Right atrium auricular region (tissue), 2 donors: Measurements from ENCODE around the gene HOXA6. TPM values are rescaled to one million over a fixed set of nuclear protein-coding genes. Genes with fewer than 3 reads are reported as not detected.

Experiments
- DNase-seq: peaks from one replicate; pipeline ENCODE4 v3.0.0-alpha.2; 2019; ENCODE audit warnings: low spot score
- H3K27ac ChIP-seq, 2 donors: fragments of 200-600 bp; sonication (generic); 1 replicate in 1 of 2; 2 replicates in 1 of 2; pipeline ENCODE4 v1.5.1; 2016 to 2019
- H3K27me3 ChIP-seq, 2 donors: fragments of 200-600 bp; sonication (generic); one replicate each; pipeline versions ENCODE4 v1.5.1 to v1.6.0; 2017 to 2019
- H3K36me3 ChIP-seq: fragments of 200-600 bp; sonication (generic); one replicate; pipeline ENCODE4 v1.5.1; 2016
- H3K4me1 ChIP-seq, 2 donors: fragments of 200-600 bp; sonication (generic); one replicate each; pipeline versions ENCODE4 v1.5.1 to v1.6.0; 2017 to 2019
- H3K4me3 ChIP-seq, 2 donors: fragments of 200-600 bp; sonication (generic); 1 replicate in 1 of 2; 2 replicates in 1 of 2; pipeline ENCODE4 v1.5.1; 2017 to 2019; ENCODE audit warnings: mild to moderate bottlenecking in 1 of 2, moderate library complexity in 1 of 2
- H3K9me3 ChIP-seq, 2 donors: fragments of 200-600 bp; sonication (generic); one replicate each; pipeline ENCODE4 v1.5.1; 2019
- total RNA-seq, 2 donors: library from RNA; depleted of rRNA; stranded (reverse); fragments of >200 nt; gene quantifications; one replicate each; pipeline ENCODE4 v1.1.0, GENCODE V29; 2016
- TF ChIP-seq, protein P1 (sequence below), 2 donors: fragments of 200-600 bp; sonication (generic); IDR thresholded peaks; one replicate each; pipeline ENCODE4 v1.5.1; 2019; ENCODE audit warnings: antibody characterized with exemption in 2 of 2

HOXA6 gene
- total RNA-seq, 2 donors from 2014 or later, result not detected

DNA sequence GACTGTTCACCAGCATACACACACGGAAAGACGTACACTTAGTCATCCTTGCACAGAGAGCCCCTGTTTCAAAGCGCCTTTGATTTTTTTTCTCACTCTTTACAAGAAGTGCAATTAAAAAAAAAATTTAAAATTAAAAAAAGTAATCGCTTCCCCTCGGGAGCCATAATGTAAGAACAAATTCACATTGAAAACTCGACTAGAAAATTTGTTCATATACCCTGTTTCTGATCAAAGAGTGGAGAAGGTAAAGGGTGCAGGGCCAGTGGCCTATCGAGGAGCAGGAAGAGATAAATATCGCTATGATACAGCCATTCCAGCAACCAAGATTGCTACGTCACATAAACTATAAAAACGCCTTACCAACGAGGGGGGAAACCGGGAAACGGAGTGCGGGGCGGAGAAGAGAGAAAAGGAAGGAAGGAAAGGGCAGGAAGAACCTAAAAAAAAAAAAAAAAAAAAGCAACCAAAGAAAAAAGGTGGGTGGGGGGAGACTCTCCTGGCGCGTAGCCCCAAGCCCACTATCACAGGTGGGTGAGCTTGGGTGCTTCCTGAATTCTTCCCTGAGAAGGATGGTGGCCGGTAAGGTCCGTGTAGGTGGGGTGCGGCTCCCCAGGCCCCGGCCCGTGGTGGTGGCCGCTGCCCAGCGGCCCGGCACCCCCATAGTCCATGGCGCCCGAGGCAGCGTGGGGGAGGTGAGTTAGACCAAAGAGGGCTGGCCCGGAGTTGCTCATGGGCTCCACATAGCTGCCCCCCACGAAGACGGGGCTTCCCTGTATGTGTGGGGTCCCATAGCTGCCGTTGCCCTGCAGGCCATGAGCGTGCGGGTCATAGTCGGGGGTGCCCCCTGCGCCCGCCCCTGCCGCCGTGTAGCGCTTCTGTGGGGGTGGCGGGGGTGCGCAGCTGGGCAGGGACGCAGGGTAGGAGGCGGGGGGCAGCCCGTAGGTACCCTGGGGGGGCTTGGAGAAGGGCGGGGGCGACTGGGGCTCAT is 39.9 kb downstream of the HOXA6 start:
- Histone ChIP-seq H3K36me3 (no peaks in the 10 kb centered on the region), H3K27me3 (peaks cover 10 to 38% of the 10 kb centered on the region in 2 donors), H3K9me3 (no peaks in the 10 kb centered on the region), H3K4me1 (peaks cover 0 to 10% of the 10 kb centered on the region in 2 donors), H3K27ac (peak overlapping the region; percentile 66 to 71), H3K4me3 (peak overlapping the region; percentile 12 to 38)
- DNase-seq, result peak; percentile 32
- TF ChIP-seq, protein P1, sequence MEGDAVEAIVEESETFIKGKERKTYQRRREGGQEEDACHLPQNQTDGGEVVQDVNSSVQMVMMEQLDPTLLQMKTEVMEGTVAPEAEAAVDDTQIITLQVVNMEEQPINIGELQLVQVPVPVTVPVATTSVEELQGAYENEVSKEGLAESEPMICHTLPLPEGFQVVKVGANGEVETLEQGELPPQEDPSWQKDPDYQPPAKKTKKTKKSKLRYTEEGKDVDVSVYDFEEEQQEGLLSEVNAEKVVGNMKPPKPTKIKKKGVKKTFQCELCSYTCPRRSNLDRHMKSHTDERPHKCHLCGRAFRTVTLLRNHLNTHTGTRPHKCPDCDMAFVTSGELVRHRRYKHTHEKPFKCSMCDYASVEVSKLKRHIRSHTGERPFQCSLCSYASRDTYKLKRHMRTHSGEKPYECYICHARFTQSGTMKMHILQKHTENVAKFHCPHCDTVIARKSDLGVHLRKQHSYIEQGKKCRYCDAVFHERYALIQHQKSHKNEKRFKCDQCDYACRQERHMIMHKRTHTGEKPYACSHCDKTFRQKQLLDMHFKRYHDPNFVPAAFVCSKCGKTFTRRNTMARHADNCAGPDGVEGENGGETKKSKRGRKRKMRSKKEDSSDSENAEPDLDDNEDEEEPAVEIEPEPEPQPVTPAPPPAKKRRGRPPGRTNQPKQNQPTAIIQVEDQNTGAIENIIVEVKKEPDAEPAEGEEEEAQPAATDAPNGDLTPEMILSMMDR (IDR thresholded peaks at IDR 0.05), result no peak

DNA sequence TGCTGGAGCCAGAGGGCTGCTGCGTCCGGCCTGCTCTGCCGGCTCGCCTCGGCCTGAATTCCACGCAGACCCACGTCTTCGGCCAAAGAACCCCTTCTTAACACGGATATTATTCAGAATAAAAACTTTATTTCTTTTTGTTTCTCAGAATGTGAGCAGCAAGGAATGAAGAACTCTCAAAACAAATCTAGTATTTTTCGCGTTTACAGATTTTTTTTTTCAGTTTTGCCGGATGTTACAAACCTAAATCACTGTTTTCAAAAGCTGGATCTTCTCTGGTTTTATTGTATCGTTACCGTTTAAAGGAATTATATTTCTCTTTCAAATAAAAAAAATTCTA is 40.7 kb downstream of the HOXA6 start:
- no peak for DNase-seq
- peak overlapping the region; percentile 37 to 63 for H3K27ac ChIP-seq
- peaks cover 13 to 46% of the 10 kb centered on the region in 2 donors for H3K27me3 ChIP-seq
- H3K4me1 ChIP-seq, result peaks cover 0 to 18% of the 10 kb centered on the region in 2 donors
- peak overlapping the region in 1 of 2 donors; percentile 35 for H3K4me3 ChIP-seq
- TF ChIP-seq, protein P1 (IDR thresholded peaks at IDR 0.05), result no peak
- no peaks in the 10 kb centered on the region for H3K36me3 ChIP-seq
- H3K9me3 ChIP-seq, result no peaks in the 10 kb centered on the region

DNA sequence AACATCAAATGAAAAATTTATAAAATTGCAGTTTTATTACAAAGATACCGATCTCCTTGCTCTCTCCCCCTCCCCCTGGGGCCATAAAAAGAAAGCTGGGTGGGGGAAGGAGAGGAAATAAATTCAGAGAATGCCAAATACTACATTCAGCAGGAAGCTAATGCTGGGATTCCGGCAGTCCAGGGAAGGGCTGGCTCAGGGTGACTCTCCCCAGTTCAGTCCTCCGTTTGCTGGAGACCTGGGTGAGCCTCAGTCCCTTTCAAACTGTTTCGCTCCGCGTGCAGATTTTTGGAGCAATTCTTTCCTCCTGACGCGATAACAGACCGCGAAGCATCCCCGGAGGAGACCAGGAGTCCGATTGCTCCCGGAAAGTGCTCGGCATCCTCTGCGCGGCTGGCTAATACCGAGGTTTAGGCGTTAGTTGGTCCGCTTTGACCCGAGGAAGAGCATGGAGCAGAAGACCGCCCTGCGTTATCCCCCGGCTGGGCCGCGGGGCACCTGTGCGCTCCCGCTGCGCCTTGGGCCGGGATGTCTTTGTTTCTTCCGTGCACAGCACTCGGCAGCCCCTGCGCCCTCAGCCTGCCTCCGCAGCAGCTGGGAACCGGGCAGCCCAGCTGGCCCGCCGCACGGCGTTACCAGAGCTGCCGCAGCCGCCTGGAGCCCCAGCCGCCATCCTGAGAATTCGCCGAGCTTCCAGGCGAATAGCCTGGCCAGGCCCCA is 41.2 kb downstream of the HOXA6 start:
- no peak for DNase-seq
- Histone ChIP-seq H3K4me3 (peak overlapping the region; percentile 2 to 35), H3K27me3 (peaks cover 13 to 50% of the 10 kb centered on the region in 2 donors), H3K36me3 (no peaks in the 10 kb centered on the region), H3K27ac (peak overlapping the region; percentile 37 to 63), H3K4me1 (peaks cover 0 to 22% of the 10 kb centered on the region in 2 donors), H3K9me3 (no peaks in the 10 kb centered on the region)
- TF ChIP-seq, protein P1 (IDR thresholded peaks at IDR 0.05), result no peak

DNA sequence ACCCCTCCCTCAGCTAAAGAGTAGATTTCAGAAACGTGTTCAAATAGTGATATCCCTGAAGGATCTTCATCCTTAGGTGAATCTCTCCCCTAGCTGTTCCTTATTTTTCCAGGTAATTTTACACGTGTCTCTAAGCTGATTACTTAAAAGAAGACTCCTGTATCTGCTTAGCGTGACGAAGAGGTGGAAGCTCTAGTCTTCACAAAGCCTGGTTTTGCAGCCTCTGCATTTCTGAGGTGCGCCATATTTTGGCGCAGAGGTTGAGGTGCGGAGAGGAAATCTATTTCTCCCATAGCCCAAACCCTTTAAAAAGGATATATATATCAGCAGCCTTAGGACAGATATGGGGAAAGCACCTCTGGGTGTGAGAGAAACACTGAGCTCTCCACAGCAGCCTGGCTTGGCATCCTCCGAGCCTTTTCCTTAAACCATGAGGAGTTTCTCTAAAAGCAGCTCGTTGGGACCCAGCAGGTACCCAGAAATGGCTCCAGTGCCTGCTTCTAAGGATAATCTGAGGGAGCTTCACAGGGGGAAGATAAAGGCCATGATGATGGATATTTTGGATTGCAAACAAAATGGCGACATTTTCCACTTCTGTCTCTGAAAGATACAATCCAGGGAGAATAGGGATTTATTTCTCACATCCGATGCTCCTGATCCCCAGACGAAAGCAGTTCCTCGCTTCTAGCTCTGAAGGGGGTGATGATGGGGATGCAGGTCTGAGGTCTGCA is 42.1 kb downstream of the HOXA6 start:
- no peaks in the 10 kb centered on the region for H3K36me3 ChIP-seq
- H3K27ac ChIP-seq, result no peak overlapping the region
- peaks cover 13 to 52% of the 10 kb centered on the region in 2 donors for H3K27me3 ChIP-seq
- H3K4me3 ChIP-seq, result no peak overlapping the region
- no peaks in the 10 kb centered on the region for H3K9me3 ChIP-seq
- peaks cover 0 to 27% of the 10 kb centered on the region in 2 donors for H3K4me1 ChIP-seq
- TF ChIP-seq, protein P1 (IDR thresholded peaks at IDR 0.05), result no peak
- no peak for DNase-seq

- Histone ChIP-seq H3K27ac (no peak overlapping the region), H3K4me1 (peaks cover 0 to 25% of the 10 kb centered on the region in 2 donors), H3K9me3 (no peaks in the 10 kb centered on the region), H3K27me3 (peaks cover 15 to 59% of the 10 kb centered on the region in 2 donors), H3K4me3 (no peak overlapping the region), H3K36me3 (no peaks in the 10 kb centered on the region)
- TF ChIP-seq, protein P1 (IDR thresholded peaks at IDR 0.05), result no peak
- no peak for DNase-seq
These were observed 43.1 kb downstream of the HOXA6 start for GRCh38 chr7:27104341-27105058.
